Stimulated activated CD4-positive, alpha-beta T cell treated with anti-CD3 and anti-CD28 coated beads, Interleukin-12 subunit alpha, Interleukin-12 subunit beta, amount 100 ng/mL, for 4 hours (primary cell): ENCODE data around the gene UBE2R2.
A peak's percentile ranks its signal among the peaks of the same experiment; 100 is the strongest.
"Not testable (repeated sequence)": the region's sequence is repeated elsewhere in the genome, so short reads cannot be mapped to it uniquely, and the experiment has no call there.

Source experiments
- DNase-seq: peaks from one replicate; pipeline ENCODE4 v3.0.0-alpha.2; 2020

UBE2R2 gene

GRCh38 chr9:33799928-33800704 is 16.8 kb upstream of the UBE2R2 start:
- no peak for DNase-seq

- DNase-seq: no peak
Measured at GRCh38 chr9:33800886-33801285, 16.1 kb upstream of the UBE2R2 start.

GRCh38 chr9:33801943-33802500 is 14.9 kb upstream of the UBE2R2 start:
- DNase-seq: not testable (repeated sequence)

GRCh38 chr9:33804196-33804595 is 12.8 kb upstream of the UBE2R2 start:
- DNase-seq: not testable (repeated sequence)

- DNase-seq: not testable (repeated sequence)
Measured at GRCh38 chr9:33807156-33807555, 9.8 kb upstream of the UBE2R2 start.

GRCh38 chr9:33808979-33809322 is 8.0 kb upstream of the UBE2R2 start:
- not testable (repeated sequence) for DNase-seq

DNA sequence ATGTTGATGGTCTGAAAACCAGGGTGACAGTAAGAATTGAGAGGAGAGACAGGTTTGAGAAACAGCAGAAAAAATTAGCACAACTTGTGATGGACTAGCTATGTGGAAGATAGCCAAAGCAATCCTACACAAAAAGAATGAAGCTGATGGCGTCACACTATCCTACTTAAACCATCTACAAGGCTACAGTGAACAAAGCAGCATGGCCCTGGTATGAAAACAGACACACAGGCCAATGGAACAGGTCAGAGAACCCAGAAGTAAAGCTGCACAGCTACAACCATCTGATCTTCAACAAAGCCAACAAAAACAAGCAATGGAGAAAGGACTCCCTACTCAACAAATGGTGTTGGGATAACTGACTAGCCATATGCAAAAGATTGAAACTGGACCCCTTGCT is 7.5 kb upstream of the UBE2R2 start:
- no peak for DNase-seq

GRCh38 chr9:33813712-33814641 is 3.0 kb upstream of the UBE2R2 start:
- no peak for DNase-seq

DNA sequence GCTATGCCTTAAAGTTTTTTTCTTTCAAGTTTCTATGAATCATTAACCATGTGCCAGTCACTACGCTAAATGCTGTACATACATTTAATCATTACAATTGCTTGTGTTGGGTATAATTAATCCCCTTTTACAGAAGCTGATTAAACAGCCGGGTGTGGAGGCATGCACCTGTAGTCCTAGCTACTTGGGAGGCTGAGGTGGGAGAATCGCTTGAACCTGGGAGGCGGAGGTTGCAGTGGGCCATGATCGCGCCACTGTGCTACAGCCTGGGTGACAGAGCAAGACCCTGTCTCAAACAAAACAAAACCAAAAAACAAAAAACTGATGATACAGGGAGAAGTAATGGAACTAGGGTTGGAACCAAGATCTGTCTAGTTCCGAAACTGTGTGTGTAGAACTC is 1.2 kb upstream of the UBE2R2 start:
- DNase-seq: no peak

DNA sequence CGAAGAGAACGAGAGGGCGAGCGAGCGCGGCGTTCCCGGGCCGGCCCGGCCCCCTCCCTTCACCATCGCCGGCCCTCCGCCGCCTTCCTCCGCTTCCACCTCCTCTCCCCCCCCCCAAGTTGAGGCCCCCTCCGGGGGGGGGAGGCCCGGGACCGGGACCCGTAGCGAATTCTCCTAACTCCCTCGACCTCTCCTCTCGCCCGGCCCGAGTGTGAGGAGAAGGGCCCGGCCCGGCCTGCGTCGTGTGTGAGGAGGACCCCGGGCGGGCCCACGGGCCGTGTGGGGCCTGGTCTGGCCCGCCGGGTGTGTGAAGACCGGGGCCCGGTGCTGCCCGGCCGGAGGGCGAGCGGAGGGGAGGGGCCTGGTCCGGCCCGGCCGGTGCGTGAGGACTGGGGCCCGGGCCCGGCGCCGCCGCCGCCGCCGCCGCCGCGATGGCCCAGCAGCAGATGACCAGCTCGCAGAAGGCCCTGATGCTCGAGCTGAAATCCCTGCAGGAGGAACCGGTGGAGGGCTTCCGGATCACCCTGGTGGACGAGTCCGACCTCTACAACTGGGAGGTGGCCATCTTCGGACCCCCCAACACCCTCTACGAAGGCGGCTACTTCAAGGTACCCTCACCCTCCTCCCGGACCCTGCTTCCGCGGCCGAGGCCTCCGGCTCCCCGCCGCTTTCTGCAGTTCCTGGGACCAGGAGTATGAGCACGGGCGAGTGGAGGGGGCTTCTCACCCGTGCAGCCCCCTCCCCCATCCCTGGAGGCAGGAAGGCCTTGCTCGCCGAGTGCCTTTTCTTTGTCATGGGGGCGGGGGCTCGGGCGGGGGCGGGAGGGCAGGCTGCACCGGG is 587 bp downstream of the UBE2R2 start:
- DNase-seq: peak; percentile 47

- DNase-seq: no peak
Measured at GRCh38 chr9:33818167-33818846, 1.3 kb downstream of the UBE2R2 start.

DNA sequence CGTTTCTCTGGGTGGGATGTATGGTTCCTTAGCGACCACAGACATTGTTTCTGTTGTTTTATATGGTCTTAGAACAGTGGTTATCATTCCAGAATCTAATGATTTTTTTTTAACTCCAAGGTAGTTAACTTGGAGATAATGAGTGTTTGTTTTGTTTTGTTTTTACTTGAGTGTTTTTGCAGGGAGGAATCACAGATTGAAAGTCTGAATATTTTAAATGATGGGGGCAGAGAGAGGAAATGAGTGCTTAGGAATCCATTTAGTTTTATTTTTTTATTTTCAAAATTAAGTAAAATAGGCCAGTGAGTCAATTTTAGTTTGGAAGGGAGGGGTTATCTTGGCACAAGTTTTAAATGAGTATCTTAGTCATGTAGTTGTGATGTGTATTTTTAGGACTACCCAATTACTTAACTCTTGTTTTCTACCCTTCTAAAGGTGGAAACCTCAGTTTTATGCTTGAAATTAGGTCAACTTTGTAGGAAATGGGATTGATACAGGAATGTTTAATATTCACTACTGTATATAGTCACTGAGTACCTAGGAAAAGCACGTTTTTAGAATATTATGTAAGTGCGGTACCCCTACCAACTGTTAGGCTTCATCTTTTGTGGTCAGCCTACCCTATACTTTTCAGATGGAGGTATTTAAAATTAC is 2.0 kb downstream of the UBE2R2 start:
- no peak for DNase-seq

DNA sequence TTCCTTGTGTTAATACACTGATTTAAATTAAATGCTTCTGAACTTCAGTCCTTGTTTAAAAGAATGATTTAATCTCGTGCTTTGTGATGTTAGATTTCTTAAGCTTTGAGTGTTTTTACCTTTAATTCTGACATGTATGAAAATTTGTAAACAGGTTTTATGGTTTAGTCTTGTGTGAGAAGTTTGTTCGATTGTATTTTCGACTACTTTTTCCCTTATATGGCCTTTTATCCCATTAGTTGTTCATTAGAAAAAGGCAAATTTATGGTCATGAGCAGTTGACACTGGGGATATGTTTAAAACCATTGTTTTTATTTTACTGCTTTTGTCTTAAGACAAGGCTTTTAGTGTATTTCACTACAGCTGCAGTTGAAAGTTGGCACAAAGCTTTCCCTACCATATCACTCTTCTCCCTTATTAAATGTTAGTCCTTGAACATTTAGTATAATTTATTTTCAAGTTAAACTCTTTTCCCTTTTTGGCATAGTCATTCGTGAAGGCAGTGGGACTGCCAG is 3.3 kb downstream of the UBE2R2 start:
- DNase-seq: no peak

DNA sequence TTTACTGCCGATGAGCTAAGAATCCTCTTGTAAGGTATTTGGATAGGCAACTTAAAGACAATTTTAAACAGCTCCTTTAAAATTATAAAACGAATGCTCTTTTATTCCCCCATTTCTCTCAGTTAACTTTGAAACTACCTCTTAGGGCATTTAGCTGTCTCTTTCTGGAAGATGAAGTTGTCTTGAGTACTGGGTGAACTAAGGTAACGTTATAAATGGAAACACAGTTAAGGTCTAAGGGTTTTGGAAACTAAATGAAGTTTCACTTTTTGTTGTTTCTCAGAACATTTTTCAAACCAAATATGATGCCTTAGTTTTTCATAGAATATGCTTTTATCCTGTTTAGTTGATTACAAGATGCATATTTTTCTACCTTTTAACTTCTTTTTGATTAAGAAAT is 6.8 kb downstream of the UBE2R2 start:
- no peak for DNase-seq

DNA sequence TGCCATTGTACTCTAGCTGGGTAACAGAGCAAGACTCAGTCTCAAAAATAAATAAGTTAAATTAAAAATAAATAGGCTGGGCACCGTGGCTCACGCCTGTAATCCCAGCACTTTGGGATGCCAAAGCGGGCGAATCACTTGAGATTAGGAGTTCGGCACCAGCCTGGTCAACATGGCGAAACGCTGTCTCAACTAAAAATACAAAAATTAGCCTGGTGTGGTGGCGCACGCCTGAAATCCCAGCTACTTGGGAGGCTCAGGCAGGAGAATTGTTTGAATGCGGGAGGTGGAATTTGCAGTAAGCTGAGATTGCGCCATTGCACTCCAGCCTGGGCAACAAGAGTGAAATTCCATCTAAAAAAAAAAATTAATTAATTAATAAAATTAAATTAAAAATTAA is 10.3 kb downstream of the UBE2R2 start:
- DNase-seq: not testable (repeated sequence)

DNA sequence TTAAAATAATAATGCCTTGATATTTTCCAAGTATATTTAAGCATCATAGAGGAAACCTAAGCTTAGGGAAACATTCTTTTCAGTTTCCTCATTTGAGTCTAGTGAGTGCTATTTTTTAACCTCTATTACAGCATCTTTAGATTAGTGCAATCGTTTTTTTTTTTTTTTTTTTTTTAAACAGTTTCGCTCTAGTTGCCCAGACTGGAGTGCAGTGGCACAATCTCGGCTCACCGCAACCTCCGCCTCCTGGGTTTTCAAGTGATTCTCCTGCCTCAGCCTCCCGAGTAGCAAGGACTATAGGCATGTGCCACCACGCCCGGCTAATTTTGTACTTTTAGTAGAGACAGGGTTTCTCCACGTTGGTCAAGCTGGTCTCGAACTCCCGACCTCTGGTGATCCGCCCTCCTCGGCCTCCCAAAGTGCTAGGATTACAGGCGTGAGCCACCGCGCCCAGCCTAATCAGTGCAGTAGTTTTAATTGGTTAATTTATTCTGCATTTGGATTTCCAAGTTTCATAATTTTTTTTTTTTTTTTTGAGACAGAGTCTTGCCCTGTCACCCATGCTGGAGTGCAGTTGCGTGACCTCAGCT is 12.8 kb downstream of the UBE2R2 start:
- DNase-seq: not testable (repeated sequence)

DNA sequence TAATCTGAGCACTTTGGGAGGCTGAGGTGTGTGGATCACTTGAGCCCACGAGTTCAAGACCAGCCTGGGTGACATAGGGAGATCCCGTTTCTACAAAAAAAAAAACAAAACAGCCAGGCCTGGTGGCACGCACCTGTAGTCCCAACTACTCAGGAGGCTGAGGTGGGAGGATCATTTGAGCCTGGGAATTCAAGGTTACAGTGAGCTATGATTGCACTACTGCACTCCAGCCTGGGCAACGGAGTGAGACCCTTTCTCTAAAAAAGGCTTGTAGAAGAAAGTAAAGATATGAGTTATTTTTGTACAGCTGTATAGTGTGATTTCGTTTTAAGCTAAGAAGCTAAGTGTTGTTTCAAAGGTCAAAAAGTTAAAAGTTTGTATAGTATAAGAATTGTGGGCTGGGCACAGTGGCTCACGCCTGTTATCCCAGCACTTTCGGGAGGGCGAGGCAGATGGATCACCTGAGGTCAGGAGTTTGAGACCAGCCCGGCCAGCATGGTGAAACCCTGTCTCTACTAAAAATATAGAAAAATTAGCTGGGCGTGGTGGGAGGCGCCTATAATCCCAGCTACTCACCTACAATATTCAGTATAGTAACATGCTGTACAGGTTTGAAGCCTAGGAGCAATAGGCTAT is 18.8 kb downstream of the UBE2R2 start:
- no peak for DNase-seq

DNA sequence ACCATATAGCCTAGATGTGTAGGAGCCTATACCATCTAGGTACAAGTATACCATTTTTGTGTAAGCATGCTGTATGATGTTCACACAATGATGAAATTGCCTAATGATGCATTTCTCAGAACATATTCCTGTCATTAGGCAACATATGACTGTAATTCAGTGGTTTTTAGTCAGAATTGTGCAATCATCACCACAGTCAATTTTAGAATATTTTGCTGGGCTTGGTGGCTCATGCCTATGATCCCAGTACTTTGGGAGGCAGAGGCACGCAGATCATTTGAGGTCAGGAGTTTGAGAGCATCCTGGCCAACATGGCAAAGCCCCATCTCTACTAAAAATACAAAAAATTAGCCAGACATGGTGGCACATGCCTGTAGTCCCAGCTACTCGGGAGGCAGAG is 19.3 kb downstream of the UBE2R2 start:
- DNase-seq: not testable (repeated sequence)

GRCh38 chr9:33837138-33837537 is 20.2 kb downstream of the UBE2R2 start:
- no peak for DNase-seq

DNA sequence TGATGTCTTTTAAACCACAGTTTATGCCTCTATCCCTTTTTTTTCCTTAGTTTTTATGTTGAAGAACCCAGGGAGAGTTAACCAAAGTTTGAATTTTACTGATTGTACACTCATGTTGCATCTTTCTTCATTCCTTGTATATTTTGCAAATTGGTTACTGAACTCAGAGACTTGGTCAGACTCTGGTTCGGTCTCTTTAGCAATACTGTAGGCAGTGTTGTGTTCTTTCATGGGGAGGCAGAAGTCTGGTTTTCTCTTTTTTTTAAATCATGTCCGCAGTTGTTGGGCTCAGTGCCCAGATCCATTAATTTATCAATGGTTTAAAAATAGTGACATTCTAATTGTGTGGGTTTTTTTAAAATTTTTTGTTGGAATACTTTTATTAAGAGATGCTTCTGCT is 23.4 kb downstream of the UBE2R2 start:
- no peak for DNase-seq
